GM18861 (cell line): Measurements from ENCODE around the gene BRD3.
A peak's percentile ranks its signal among the peaks of the same experiment; 100 is the strongest.

Source experiments
- ATAC-seq: cut with Tn5 transposase; IDR thresholded peaks from one replicate; pipeline ENCODE4 v1.9.1; 2021; ENCODE audit not compliant: unreplicated experiment

The BRD3 gene

GRCh38 chr9:134039386-134040175, 28.2 kb downstream of the BRD3 start:
- ATAC-seq = no peak

- no peak for ATAC-seq
Measured at GRCh38 chr9:134037641-134038040, 30.2 kb downstream of the BRD3 start.

- ATAC-seq = no peak
Measured at GRCh38 chr9:134036130-134036529, 31.7 kb downstream of the BRD3 start.

GRCh38 chr9:134035041-134036039, 32.5 kb downstream of the BRD3 start:
- no peak for ATAC-seq

- ATAC-seq = no peak
Measured at GRCh38 chr9:134034215-134035040, 33.4 kb downstream of the BRD3 start.

GRCh38 chr9:134033516-134034214, 34.2 kb downstream of the BRD3 start:
- ATAC-seq = no peak

GRCh38 chr9:134032456-134033222, 35.2 kb downstream of the BRD3 start:
- ATAC-seq = no peak

- no peak for ATAC-seq
Measured at GRCh38 chr9:134031783-134032182, 36.0 kb downstream of the BRD3 start.

- ATAC-seq = no peak
Measured at GRCh38 chr9:134030821-134031470, 36.9 kb downstream of the BRD3 start.

- no peak for ATAC-seq
Measured at GRCh38 chr9:134029248-134030226, 38.3 kb downstream of the BRD3 start.

GRCh38 chr9:134028575-134029247, 39.1 kb downstream of the BRD3 start:
- ATAC-seq = no peak

GRCh38 chr9:134028076-134028475, 39.8 kb downstream of the BRD3 start:
- ATAC-seq = no peak

- no peak for ATAC-seq
Measured at GRCh38 chr9:134027561-134027960, 40.3 kb downstream of the BRD3 start.

GRCh38 chr9:134026981-134027380, 40.8 kb downstream of the BRD3 start:
- no peak for ATAC-seq

- no peak for ATAC-seq
Measured at GRCh38 chr9:134026581-134026980, 41.2 kb downstream of the BRD3 start.

- ATAC-seq = peak; percentile 31
Measured at GRCh38 chr9:134025606-134026541, 42.0 kb downstream of the BRD3 start.
